PC-9 (cell line): ENCODE measurements around the gene KIF3C.

ENCODE experiments used
- EZH2 ChIP-seq: fragments of 200-600 bp; sonication (generic); IDR thresholded peaks from 2 replicates; pipeline ENCODE4 v1.8.0; 2017; ENCODE audit warnings: antibody characterized with exemption, low read depth
- TF ChIP-seq, protein P1 (sequence below): fragments of 200-600 bp; sonication (generic); conservative IDR thresholded peaks from 2 replicates; pipeline ENCODE4 v1.6.1; 2017; ENCODE audit warnings: mixed run types, antibody characterized with exemption, mild to moderate bottlenecking, moderate library complexity

DNA sequence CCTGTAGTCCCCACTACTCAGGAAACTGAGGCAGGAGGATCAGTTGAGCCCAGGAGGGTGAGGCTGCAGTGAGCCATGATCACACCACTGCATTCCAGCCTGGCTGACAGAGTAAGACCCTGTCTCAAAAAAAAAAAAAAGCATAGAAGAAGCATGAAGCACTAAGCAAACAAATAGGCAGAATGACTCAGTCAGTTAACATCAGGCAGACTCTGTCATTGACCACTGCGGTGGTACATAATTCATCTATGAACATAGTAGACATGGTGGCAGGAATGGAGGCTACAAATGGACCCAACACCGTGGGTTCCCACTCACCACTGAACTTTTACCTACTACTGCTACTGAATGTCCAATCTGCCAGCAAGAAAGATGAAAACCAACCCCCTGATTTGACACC, 96.4 kb downstream of the KIF3C start:
- TF ChIP-seq, protein P1, sequence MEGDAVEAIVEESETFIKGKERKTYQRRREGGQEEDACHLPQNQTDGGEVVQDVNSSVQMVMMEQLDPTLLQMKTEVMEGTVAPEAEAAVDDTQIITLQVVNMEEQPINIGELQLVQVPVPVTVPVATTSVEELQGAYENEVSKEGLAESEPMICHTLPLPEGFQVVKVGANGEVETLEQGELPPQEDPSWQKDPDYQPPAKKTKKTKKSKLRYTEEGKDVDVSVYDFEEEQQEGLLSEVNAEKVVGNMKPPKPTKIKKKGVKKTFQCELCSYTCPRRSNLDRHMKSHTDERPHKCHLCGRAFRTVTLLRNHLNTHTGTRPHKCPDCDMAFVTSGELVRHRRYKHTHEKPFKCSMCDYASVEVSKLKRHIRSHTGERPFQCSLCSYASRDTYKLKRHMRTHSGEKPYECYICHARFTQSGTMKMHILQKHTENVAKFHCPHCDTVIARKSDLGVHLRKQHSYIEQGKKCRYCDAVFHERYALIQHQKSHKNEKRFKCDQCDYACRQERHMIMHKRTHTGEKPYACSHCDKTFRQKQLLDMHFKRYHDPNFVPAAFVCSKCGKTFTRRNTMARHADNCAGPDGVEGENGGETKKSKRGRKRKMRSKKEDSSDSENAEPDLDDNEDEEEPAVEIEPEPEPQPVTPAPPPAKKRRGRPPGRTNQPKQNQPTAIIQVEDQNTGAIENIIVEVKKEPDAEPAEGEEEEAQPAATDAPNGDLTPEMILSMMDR, result no peak
- TF ChIP-seq EZH2, result no peak
